Activated naive CD8-positive, alpha-beta T cell treated with anti-CD3 and anti-CD28 coated beads, Interleukin-2, amount 10 ng/mL, durations not matched to agents 7 days and 5 days (primary cell): ENCODE results near the gene GPR62. TPM values are rescaled to one million over a fixed set of nuclear protein-coding genes. Genes with fewer than 3 reads are reported as not detected.

Experiments used
- ATAC-seq: fragments of 150-1000 bp; cut with Tn5 transposase; one replicate; pipeline ENCODE4 v1.10.0; 2021; ENCODE audit warnings: low read depth, moderate library complexity
- POLR2A ChIA-PET: fragments of 350-600 bp; sonication (Branson Sonifier 250); formaldehyde crosslinking; loops from one replicate; lab custom pipeline; 2021; ENCODE audit warnings: antibody characterized with exemption; lab: Charles Lee
- DNase-seq: peaks from one replicate; pipeline ENCODE4 v3.0.0; 2021
- H3K27ac Mint-ChIP-seq: one replicate; pipeline ENCODE4 v1.8.0; 2022; ENCODE audit warnings: mild to moderate bottlenecking, mixed read lengths
- H3K27me3 Mint-ChIP-seq: one replicate; pipeline ENCODE4 v1.8.0; 2022; ENCODE audit warnings: mild to moderate bottlenecking, moderate library complexity, mixed read lengths
- H3K36me3 Mint-ChIP-seq: one replicate; pipeline ENCODE4 v1.8.0; 2021; ENCODE audit warnings: mild to moderate bottlenecking, mixed read lengths
- H3K4me1 Mint-ChIP-seq: one replicate; pipeline ENCODE4 v1.8.0; 2021; ENCODE audit warnings: mixed read lengths
- H3K4me3 Mint-ChIP-seq: one replicate; pipeline ENCODE4 v1.8.0; 2022; ENCODE audit warnings: mild to moderate bottlenecking, moderate library complexity, mixed read lengths
- H3K9me3 Mint-ChIP-seq: one replicate; pipeline ENCODE4 v1.8.0; 2021; ENCODE audit warnings: mixed read lengths
- total RNA-seq, 2 experiments: library from RNA; stranded (reverse); gene quantifications; one replicate each; pipeline ENCODE4 v1.2.3, GENCODE V29; 2021

GPR62 gene
- total RNA-seq, 2 experiments from 2014 or later, result not detected

GRCh38 chr3:51964521-51964920 is 9.3 kb downstream of the GPR62 start:
- ATAC-seq (no peak), DNase-seq (no peak)
- H3K4me1 Mint-ChIP-seq, result peaks cover 6% of the 10 kb centered on the region
- no peak overlapping the region for H3K27ac Mint-ChIP-seq
- peaks cover 11% of the 10 kb centered on the region for H3K27me3 Mint-ChIP-seq
- POLR2A ChIA-PET, result interaction anchor here (1.9 kb wide), 1 partner anchor 22 kb away, joined by 10 read pairs; the partner anchor contains the start of genes PARP3 and RRP9
- no peaks in the 10 kb centered on the region for H3K9me3 Mint-ChIP-seq
- no peak overlapping the region for H3K4me3 Mint-ChIP-seq
- no peaks in the 10 kb centered on the region for H3K36me3 Mint-ChIP-seq

DNA sequence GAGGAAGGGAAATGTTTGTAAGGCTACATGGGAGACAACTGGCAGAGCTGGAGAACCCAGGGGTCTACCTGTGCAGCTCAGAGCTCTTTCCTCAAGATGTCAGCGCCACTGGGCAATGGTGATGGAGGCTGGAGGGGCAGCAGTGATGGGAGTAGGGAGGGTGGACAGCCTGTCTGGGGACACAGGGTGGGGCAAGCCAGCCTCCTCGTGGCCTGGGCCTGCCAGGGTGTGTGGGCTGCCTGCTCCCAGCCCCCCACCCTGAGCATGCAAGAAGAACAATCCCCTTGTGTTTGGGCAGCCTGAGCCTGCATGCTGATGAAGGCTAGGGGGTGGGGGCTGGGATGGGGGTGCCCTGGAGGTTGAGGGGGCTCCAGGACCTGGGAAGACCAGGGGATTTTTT is 10.8 kb downstream of the GPR62 start:
- peaks cover 11% of the 10 kb centered on the region for H3K27me3 Mint-ChIP-seq
- H3K36me3 Mint-ChIP-seq, result no peaks in the 10 kb centered on the region
- ATAC-seq, result no peak
- no peaks in the 10 kb centered on the region for H3K9me3 Mint-ChIP-seq
- peak overlapping the region; percentile 82 for H3K4me3 Mint-ChIP-seq
- DNase-seq, result no peak
- peaks cover 9% of the 10 kb centered on the region for H3K4me1 Mint-ChIP-seq
- POLR2A ChIA-PET, result interaction anchor here (1.0 to 1.9 kb wide), 3 partner anchors 8 to 24 kb away, joined by 3 to 10 read pairs (median 4); partner anchors contain the start of genes ABHD14B, PARP3 and RRP9
- H3K27ac Mint-ChIP-seq, result no peak overlapping the region

DNA sequence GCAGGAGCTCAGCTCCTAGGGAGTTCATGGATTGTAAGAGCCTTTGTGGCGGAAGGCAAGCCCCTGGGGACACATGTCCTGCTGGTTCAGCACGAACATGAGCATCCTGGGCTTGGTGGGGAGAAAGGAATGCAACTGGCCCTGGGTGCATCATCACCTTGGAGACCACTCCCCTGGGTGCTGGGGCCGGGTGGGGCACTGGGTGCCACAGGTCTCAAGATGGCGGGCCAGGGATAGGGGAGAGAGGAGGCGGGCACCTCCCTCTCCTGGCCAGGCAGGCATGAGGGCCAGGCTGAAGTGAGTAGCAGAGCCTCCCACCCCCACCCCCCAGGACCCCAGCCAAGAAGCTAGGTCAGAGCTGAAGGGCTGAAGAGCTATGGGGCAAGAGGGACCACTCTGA is 11.3 kb downstream of the GPR62 start:
- DNase-seq (no peak), ATAC-seq (no peak)
- H3K27me3 Mint-ChIP-seq, result peaks cover 6% of the 10 kb centered on the region
- POLR2A ChIA-PET, result interaction anchor here (1.5 to 2.5 kb wide), 3 partner anchors 12 to 24 kb away, joined by 4 to 13 read pairs (median 10); partner anchors contain the start of genes PARP3 and RRP9
- H3K27ac Mint-ChIP-seq, result peak overlapping the region; percentile 21
- no peaks in the 10 kb centered on the region for H3K9me3 Mint-ChIP-seq
- H3K36me3 Mint-ChIP-seq, result no peaks in the 10 kb centered on the region
- H3K4me3 Mint-ChIP-seq, result peak overlapping the region; percentile 82
- peaks cover 9% of the 10 kb centered on the region for H3K4me1 Mint-ChIP-seq

- Mint-ChIP-seq H3K4me1 (peaks cover 9% of the 10 kb centered on the region), H3K4me3 (peak overlapping the region; percentile 82)
- POLR2A ChIA-PET, result interaction anchor here (1.5 to 2.5 kb wide), 2 partner anchors 12 to 25 kb away, joined by 4 to 13 read pairs; partner anchors contain the start of genes PARP3 and RRP9
Measured at GRCh38 chr3:51966922-51967383, 11.8 kb downstream of the GPR62 start.

DNA sequence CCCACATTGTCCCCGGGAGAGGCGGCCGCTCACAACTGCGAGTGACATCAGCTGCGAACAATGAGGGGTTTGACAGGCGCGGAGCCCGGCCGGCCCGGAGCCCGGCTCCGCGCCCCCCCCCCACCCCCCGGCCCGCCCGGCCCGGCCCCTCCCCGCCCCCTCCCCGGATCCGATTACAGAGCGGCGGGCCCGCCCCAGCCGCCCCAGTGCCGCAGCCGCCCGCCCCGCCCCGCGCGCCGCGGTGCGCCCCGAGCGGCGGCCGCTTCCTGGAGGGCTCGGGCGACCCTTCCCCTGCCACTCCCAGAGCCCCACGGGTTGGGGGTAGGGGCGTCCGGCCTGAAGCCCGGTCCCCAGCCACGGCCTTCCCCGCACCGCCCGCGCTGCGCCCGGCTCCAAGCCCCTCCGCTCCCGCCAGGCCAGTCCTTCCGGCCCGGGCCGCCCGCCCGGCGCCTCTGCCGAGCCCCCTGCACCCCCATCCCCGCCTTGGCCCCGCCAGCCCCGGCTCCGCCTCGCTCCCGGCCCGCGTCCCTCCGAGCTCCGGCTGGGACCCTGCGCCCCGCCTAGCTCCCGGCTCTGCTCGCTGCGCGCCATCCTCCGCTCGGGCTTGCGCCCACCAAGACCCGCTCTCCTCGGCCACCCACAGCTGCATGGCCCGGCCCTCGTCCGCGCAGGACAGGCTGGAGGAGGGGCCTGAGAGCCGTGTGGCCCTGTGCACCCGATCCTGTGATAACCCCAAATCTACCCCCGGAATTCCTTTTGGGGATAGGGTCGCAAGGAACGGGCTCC is 12.4 kb downstream of the GPR62 start, which contains the start of gene PCBP4:
TSS of gene PCBP4 (minus strand) at position 71 of the 786 bp plus-strand sequence. CDS start 6,214 bp downstream, outside the sequence.
- peak; percentile 66 for ATAC-seq
- Mint-ChIP-seq H3K36me3 (no peaks in the 10 kb centered on the region), H3K4me3 (peak within 1 kb of the TSS; percentile 86), H3K4me1 (peaks cover 9% of the 10 kb centered on the region), H3K27ac (peak within 1 kb of the TSS; percentile 67), H3K27me3 (peaks cover 4% of the 10 kb centered on the region), H3K9me3 (no peaks in the 10 kb centered on the region)
- POLR2A ChIA-PET, result interaction anchor here (1.5 to 2.8 kb wide), 3 partner anchors 11 to 26 kb away, joined by 4 to 15 read pairs (median 13); partner anchors contain the start of genes ACY1, PARP3 and RRP9
- DNase-seq, result peak; percentile 67

More at GRCh38 chr3:51966922-51967383, 11.8 kb downstream of the GPR62 start:
- peak; percentile 62 for ATAC-seq
- H3K36me3 Mint-ChIP-seq, result no peaks in the 10 kb centered on the region
- H3K9me3 Mint-ChIP-seq, result no peaks in the 10 kb centered on the region
- peak; percentile 68 for DNase-seq
- peaks cover 4% of the 10 kb centered on the region for H3K27me3 Mint-ChIP-seq
- H3K27ac Mint-ChIP-seq, result no peak overlapping the region

GRCh38 chr3:51968170-51968775 is 13.1 kb downstream of the GPR62 start:
- peaks cover 4% of the 10 kb centered on the region for H3K27me3 Mint-ChIP-seq
- H3K4me1 Mint-ChIP-seq, result peaks cover 9% of the 10 kb centered on the region
- DNase-seq (no peak), ATAC-seq (no peak)
- no peak overlapping the region for H3K27ac Mint-ChIP-seq
- POLR2A ChIA-PET, result interaction anchor here (2.5 to 2.8 kb wide), 2 partner anchors 14 to 26 kb away, joined by 13 to 15 read pairs; partner anchors contain the start of genes ACY1, PARP3 and RRP9
- peak overlapping the region; percentile 86 for H3K4me3 Mint-ChIP-seq
- H3K36me3 Mint-ChIP-seq, result no peaks in the 10 kb centered on the region
- H3K9me3 Mint-ChIP-seq, result no peaks in the 10 kb centered on the region

GRCh38 chr3:51968883-51969678 is 13.9 kb downstream of the GPR62 start:
- Mint-ChIP-seq H3K27me3 (peaks cover 4% of the 10 kb centered on the region), H3K9me3 (no peaks in the 10 kb centered on the region), H3K4me1 (peaks cover 15% of the 10 kb centered on the region), H3K27ac (no peak overlapping the region), H3K4me3 (peak overlapping the region; percentile 35), H3K36me3 (no peaks in the 10 kb centered on the region)
- DNase-seq (no peak), ATAC-seq (no peak)
- POLR2A ChIA-PET, result interaction anchor here (2.5 to 2.8 kb wide), 2 partner anchors 13 to 27 kb away, joined by 13 to 15 read pairs; partner anchors contain the start of genes ACY1, PARP3 and RRP9

DNA sequence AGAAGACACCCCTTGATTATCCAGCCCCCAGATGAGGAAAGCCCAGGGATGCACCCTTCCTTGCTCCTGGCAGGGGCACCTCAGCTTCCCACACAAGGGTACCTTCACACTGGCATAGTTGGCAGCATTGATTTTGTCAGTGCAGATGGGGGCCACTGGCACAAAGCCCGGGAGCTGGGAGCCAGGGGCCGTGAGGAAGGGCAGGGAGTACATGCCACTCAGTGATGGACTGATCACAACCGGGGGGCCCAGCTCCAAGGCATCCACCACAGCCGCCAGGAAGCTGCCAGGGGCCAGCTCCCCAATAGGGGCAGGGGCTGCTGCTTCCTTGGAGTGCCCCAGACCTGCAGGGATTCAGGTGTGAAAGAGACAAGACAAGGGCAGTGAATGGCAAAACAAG is 14.7 kb downstream of the GPR62 start:
- DNase-seq (no peak), ATAC-seq (no peak)
- Mint-ChIP-seq H3K9me3 (no peaks in the 10 kb centered on the region), H3K4me3 (no peak overlapping the region), H3K27ac (no peak overlapping the region), H3K36me3 (no peaks in the 10 kb centered on the region), H3K4me1 (peaks cover 18% of the 10 kb centered on the region), H3K27me3 (peaks cover 4% of the 10 kb centered on the region)
- POLR2A ChIA-PET, result interaction anchor here (2.8 kb wide), 1 partner anchor 12 kb away, joined by 15 read pairs; the partner anchor contains the start of gene ACY1

GRCh38 chr3:51970606-51971300 is 15.6 kb downstream of the GPR62 start:
- no peaks in the 10 kb centered on the region for H3K36me3 Mint-ChIP-seq
- POLR2A ChIA-PET, result no interaction called here
- H3K4me1 Mint-ChIP-seq, result peaks cover 22% of the 10 kb centered on the region
- H3K4me3 Mint-ChIP-seq, result no peak overlapping the region
- peaks cover 2% of the 10 kb centered on the region for H3K27me3 Mint-ChIP-seq
- H3K9me3 Mint-ChIP-seq, result no peaks in the 10 kb centered on the region
- H3K27ac Mint-ChIP-seq, result no peak overlapping the region
- ATAC-seq (no peak), DNase-seq (no peak)

DNA sequence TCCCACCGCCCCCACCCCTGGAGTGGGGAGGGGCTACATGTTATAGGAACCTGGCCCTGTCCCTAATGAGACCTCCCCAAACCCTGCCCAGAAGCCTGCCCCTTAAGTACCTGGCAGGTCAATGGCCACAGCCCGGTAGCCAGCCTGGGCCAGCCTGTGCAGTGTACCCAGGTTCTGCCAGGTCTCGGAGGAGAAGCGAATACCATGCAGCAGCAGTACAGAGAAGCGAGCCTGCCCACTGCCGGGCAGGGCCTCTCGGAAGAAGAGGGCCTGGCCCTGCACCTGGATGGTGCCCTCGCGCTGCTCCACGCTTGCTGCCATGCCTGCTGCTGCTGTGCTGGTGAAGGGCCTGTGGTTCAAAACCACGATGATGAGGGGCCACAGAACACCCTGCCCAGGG is 16.2 kb downstream of the GPR62 start:
- Mint-ChIP-seq H3K9me3 (no peaks in the 10 kb centered on the region), H3K4me3 (no peak overlapping the region), H3K4me1 (peaks cover 22% of the 10 kb centered on the region), H3K27me3 (no peaks in the 10 kb centered on the region), H3K36me3 (no peaks in the 10 kb centered on the region), H3K27ac (no peak overlapping the region)
- no peak for ATAC-seq
- no peak for DNase-seq
- POLR2A ChIA-PET, result interaction anchor here (0.7 kb wide), 1 partner anchor 160 kb away, joined by 3 read pairs; no protein-coding TSS in a partner anchor

GRCh38 chr3:51974277-51974962 is 19.2 kb downstream of the GPR62 start:
- DNase-seq (no peak), ATAC-seq (peak; percentile 9)
- POLR2A ChIA-PET, result interaction anchor here (0.9 to 3.4 kb wide), 13 partner anchors 8 to 589 kb away, joined by 3 to 41 read pairs (median 6); partner anchors contain the start of genes ACY1, DUSP7, MANF and PARP3
- Mint-ChIP-seq H3K4me1 (peaks cover 30% of the 10 kb centered on the region), H3K36me3 (no peaks in the 10 kb centered on the region), H3K4me3 (peak overlapping the region; percentile 89), H3K27me3 (no peaks in the 10 kb centered on the region), H3K27ac (peak overlapping the region; percentile 90), H3K9me3 (no peaks in the 10 kb centered on the region)
